K562 (cell line): ENCODE results near the gene LRRC47. TPM values are rescaled to one million over a fixed set of nuclear protein-coding genes. Genes with fewer than 3 reads are reported as not detected.
A peak's percentile ranks its signal among the peaks of the same experiment; 100 is the strongest.

Experiments used
- ASH1L ChIP-seq: fragments of 450-650 bp; IDR thresholded peaks from 2 replicates; pipeline ENCODE4 v1.6.1; 2018; ENCODE audit warnings: borderline replicate concordance, mild to moderate bottlenecking, low read depth; ENCODE audit not compliant: partially characterized antibody
- EZH2 ChIP-seq: IDR thresholded peaks from 2 replicates; pipeline ENCODE4 v1.6.1; 2012; ENCODE audit warnings: low read depth, mild to moderate bottlenecking, inconsistent platforms, low read length, borderline replicate concordance
- MCM3 ChIP-seq: fragments of 450-650 bp; IDR thresholded peaks from 2 replicates; pipeline ENCODE4 v1.6.1; 2016
- RBFOX2 ChIP-seq: fragments of 200-400 bp; formaldehyde crosslinking; IDR thresholded peaks from 2 replicates; pipeline ENCODE4 v1.6.1; 2017; ENCODE audit warnings: low read depth, mild to moderate bottlenecking, low read length, moderate library complexity
- SMARCE1 ChIP-seq: fragments of 450-650 bp; IDR thresholded peaks from 2 replicates; pipeline ENCODE4 v1.7.1; 2016; ENCODE audit warnings: mild to moderate bottlenecking
- SP2 ChIP-seq: IDR thresholded peaks from 2 replicates; pipeline ENCODE4 v1.6.1; 2011; ENCODE audit warnings: mild to moderate bottlenecking, low read depth, low read length, moderate library complexity; ENCODE audit not compliant: poor library complexity, severe bottlenecking; ENCODE audit errors: extremely low read depth
- ZNF175 ChIP-seq: fragments of 200-800 bp; sonication (Bioruptor generic); IDR thresholded peaks from 2 replicates; pipeline ENCODE4 v1.6.1; 2016; ENCODE audit warnings: low read depth, mild to moderate bottlenecking, missing genetic modification characterization, missing compliant biosample characterization
- polyA plus RNA-seq, 8 experiments: library from polyadenylated mRNA; depleted of rRNA in 4 of 8; stranded (reverse) in 5 of 8; unstranded in 3 of 8; fragments of >200 nt; fragmentation: Nextera tagmentation in 2 of 8; fragmentation: Illumina TruSeq in 1 of 8; extraction: Ambion mirVana in 2 of 8; extraction: Trizol in 1 of 8; gene quantifications; 2 replicates each; pipeline versions ENCODE4 v1.2.1 to v1.2.3, GENCODE V29; 2011 to 2014; ENCODE audit warnings: inconsistent platforms in 1 of 8, missing spikeins in 1 of 8
- total RNA-seq, 7 experiments: library from RNA; depleted of rRNA in 6 of 7; stranded (reverse); fragments of >200 nt in 6 of 7; fragmentation: Illumina TruSeq in 2 of 7; extraction: Trizol in 2 of 7; gene quantifications; 2 replicates each; pipeline versions ENCODE4 v1.2.1 to v1.2.3, GENCODE V29; 2011 to 2021; ENCODE audit warnings: low replicate concordance in 1 of 7
- TF ChIP-seq, protein P1 (sequence below): fragments of 450-650 bp; IDR thresholded peaks from 2 replicates; pipeline ENCODE4 v1.6.1; 2016; ENCODE audit warnings: mild to moderate bottlenecking, moderate library complexity
- TF ChIP-seq, protein P2 (sequence below): fragments of 200-800 bp; sonication (Bioruptor generic); IDR thresholded peaks from 2 replicates; pipeline ENCODE4 v1.6.1; 2016; ENCODE audit warnings: missing genetic modification characterization, missing compliant biosample characterization

The LRRC47 gene
- total and polyA plus RNA-seq, 9 of the 15 experiments (the other 6 are each of a cell fraction or from before 2014, with no cell fraction given): 4.6 to 68.0 (median 35.9) TPM

DNA sequence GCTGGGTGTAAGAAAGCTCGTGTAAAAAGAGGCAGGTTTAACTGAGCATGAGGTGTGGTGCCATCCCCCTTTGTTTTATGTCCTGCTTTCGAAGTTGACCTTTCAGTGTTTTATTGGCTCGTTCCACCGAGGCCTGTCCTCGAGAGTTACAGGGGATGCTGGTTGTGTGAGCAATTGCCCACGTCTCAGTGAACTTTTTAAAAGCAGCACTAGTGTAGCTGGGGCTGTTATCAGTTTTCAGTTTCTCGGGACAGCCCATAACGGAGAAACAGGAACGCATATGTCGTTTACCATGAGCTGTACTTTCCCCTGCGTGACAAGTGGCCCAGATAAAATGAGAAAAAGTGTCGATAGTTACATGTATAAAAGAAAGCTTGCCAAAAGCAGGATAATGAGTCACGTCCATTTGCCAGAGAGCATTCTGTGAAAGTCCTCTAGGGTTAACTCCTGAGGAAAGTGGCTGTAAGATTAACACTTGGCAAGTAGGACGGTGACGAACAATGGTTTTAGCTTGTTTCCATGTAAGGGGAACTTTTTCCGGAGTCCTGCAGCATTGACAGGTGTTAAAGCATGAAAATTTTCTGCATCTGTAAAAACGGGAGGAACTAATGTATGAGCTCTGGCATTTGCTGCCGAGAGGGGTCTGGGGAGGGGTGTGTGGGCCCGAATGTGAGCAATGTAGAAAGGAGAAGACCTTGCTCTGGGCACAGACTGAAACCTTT, 7.8 kb upstream of the LRRC47 start (continued):
- TF ChIP-seq, protein P1, sequence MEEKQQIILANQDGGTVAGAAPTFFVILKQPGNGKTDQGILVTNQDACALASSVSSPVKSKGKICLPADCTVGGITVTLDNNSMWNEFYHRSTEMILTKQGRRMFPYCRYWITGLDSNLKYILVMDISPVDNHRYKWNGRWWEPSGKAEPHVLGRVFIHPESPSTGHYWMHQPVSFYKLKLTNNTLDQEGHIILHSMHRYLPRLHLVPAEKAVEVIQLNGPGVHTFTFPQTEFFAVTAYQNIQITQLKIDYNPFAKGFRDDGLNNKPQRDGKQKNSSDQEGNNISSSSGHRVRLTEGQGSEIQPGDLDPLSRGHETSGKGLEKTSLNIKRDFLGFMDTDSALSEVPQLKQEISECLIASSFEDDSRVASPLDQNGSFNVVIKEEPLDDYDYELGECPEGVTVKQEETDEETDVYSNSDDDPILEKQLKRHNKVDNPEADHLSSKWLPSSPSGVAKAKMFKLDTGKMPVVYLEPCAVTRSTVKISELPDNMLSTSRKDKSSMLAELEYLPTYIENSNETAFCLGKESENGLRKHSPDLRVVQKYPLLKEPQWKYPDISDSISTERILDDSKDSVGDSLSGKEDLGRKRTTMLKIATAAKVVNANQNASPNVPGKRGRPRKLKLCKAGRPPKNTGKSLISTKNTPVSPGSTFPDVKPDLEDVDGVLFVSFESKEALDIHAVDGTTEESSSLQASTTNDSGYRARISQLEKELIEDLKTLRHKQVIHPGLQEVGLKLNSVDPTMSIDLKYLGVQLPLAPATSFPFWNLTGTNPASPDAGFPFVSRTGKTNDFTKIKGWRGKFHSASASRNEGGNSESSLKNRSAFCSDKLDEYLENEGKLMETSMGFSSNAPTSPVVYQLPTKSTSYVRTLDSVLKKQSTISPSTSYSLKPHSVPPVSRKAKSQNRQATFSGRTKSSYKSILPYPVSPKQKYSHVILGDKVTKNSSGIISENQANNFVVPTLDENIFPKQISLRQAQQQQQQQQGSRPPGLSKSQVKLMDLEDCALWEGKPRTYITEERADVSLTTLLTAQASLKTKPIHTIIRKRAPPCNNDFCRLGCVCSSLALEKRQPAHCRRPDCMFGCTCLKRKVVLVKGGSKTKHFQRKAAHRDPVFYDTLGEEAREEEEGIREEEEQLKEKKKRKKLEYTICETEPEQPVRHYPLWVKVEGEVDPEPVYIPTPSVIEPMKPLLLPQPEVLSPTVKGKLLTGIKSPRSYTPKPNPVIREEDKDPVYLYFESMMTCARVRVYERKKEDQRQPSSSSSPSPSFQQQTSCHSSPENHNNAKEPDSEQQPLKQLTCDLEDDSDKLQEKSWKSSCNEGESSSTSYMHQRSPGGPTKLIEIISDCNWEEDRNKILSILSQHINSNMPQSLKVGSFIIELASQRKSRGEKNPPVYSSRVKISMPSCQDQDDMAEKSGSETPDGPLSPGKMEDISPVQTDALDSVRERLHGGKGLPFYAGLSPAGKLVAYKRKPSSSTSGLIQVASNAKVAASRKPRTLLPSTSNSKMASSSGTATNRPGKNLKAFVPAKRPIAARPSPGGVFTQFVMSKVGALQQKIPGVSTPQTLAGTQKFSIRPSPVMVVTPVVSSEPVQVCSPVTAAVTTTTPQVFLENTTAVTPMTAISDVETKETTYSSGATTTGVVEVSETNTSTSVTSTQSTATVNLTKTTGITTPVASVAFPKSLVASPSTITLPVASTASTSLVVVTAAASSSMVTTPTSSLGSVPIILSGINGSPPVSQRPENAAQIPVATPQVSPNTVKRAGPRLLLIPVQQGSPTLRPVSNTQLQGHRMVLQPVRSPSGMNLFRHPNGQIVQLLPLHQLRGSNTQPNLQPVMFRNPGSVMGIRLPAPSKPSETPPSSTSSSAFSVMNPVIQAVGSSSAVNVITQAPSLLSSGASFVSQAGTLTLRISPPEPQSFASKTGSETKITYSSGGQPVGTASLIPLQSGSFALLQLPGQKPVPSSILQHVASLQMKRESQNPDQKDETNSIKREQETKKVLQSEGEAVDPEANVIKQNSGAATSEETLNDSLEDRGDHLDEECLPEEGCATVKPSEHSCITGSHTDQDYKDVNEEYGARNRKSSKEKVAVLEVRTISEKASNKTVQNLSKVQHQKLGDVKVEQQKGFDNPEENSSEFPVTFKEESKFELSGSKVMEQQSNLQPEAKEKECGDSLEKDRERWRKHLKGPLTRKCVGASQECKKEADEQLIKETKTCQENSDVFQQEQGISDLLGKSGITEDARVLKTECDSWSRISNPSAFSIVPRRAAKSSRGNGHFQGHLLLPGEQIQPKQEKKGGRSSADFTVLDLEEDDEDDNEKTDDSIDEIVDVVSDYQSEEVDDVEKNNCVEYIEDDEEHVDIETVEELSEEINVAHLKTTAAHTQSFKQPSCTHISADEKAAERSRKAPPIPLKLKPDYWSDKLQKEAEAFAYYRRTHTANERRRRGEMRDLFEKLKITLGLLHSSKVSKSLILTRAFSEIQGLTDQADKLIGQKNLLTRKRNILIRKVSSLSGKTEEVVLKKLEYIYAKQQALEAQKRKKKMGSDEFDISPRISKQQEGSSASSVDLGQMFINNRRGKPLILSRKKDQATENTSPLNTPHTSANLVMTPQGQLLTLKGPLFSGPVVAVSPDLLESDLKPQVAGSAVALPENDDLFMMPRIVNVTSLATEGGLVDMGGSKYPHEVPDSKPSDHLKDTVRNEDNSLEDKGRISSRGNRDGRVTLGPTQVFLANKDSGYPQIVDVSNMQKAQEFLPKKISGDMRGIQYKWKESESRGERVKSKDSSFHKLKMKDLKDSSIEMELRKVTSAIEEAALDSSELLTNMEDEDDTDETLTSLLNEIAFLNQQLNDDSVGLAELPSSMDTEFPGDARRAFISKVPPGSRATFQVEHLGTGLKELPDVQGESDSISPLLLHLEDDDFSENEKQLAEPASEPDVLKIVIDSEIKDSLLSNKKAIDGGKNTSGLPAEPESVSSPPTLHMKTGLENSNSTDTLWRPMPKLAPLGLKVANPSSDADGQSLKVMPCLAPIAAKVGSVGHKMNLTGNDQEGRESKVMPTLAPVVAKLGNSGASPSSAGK: peak; percentile 86
- TF ChIP-seq, protein P2, sequence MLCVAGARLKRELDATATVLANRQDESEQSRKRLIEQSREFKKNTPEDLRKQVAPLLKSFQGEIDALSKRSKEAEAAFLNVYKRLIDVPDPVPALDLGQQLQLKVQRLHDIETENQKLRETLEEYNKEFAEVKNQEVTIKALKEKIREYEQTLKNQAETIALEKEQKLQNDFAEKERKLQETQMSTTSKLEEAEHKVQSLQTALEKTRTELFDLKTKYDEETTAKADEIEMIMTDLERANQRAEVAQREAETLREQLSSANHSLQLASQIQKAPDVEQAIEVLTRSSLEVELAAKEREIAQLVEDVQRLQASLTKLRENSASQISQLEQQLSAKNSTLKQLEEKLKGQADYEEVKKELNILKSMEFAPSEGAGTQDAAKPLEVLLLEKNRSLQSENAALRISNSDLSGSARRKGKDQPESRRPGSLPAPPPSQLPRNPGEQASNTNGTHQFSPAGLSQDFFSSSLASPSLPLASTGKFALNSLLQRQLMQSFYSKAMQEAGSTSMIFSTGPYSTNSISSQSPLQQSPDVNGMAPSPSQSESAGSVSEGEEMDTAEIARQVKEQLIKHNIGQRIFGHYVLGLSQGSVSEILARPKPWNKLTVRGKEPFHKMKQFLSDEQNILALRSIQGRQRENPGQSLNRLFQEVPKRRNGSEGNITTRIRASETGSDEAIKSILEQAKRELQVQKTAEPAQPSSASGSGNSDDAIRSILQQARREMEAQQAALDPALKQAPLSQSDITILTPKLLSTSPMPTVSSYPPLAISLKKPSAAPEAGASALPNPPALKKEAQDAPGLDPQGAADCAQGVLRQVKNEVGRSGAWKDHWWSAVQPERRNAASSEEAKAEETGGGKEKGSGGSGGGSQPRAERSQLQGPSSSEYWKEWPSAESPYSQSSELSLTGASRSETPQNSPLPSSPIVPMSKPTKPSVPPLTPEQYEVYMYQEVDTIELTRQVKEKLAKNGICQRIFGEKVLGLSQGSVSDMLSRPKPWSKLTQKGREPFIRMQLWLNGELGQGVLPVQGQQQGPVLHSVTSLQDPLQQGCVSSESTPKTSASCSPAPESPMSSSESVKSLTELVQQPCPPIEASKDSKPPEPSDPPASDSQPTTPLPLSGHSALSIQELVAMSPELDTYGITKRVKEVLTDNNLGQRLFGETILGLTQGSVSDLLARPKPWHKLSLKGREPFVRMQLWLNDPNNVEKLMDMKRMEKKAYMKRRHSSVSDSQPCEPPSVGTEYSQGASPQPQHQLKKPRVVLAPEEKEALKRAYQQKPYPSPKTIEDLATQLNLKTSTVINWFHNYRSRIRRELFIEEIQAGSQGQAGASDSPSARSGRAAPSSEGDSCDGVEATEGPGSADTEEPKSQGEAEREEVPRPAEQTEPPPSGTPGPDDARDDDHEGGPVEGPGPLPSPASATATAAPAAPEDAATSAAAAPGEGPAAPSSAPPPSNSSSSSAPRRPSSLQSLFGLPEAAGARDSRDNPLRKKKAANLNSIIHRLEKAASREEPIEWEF (CRISPR knock-in tag): peak; percentile 57; the same call in 1 of the 2 replicates
- TF ChIP-seq SP2: no peak
- TF ChIP-seq ASH1L: no peak
- TF ChIP-seq SMARCE1: 0 out of 2 replicates have a peak, but pooled peaks have one; percentile 36
- TF ChIP-seq ZNF175 (CRISPR knock-in tag): peak; percentile 79; the same call in 1 of the 2 replicates
- no peak for TF ChIP-seq MCM3
- TF ChIP-seq EZH2: no peak
- no peak for TF ChIP-seq RBFOX2
